Measurements from ENCODE around the gene LSM3. TPM values are rescaled to one million over a fixed set of nuclear protein-coding genes. Genes with fewer than 3 reads are reported as not detected.
A peak's percentile ranks its signal among the peaks of the same experiment; 100 is the strongest.

LSM3 gene
- total RNA-seq, 4 donors from 2014 or later = 10.0 to 14.1 (median 11.9) TPM

GRCh38 chr3:14245822-14246221, 67.2 kb downstream of the LSM3 start:
- H3K9me3 ChIP-seq = no peaks in the 10 kb centered on the region
- H3K27me3 ChIP-seq = no peaks in the 10 kb centered on the region
- no peak overlapping the region for H3K4me3 ChIP-seq
- TF ChIP-seq CTCF (IDR thresholded peaks at IDR 0.05) (no peak), POLR2A (IDR thresholded peaks at IDR 0.05) (no peak)
- H3K4me1 ChIP-seq = no peaks in the 10 kb centered on the region
- no peak overlapping the region for H3K27ac ChIP-seq
- no peak for DNase-seq
- intact Hi-C loops (cut with DNase I; ENCODE audit: low total_unique reads) = no loop called here
- H3K36me3 ChIP-seq = no peaks in the 10 kb centered on the region

- no peaks in the 10 kb centered on the region for H3K4me1 ChIP-seq
- TF ChIP-seq CTCF (IDR thresholded peaks at IDR 0.05) (no peak), POLR2A (IDR thresholded peaks at IDR 0.05) (no peak)
- intact Hi-C loops (cut with DNase I; ENCODE audit: low total_unique reads) = no loop called here
Measured at GRCh38 chr3:14246414-14246813, 67.8 kb downstream of the LSM3 start.

GRCh38 chr3:14248477-14248848, 69.8 kb downstream of the LSM3 start:
- DNase-seq = no peak
- H3K27ac ChIP-seq = peak overlapping the region in 1 of 2 donors; percentile 50
- intact Hi-C loops (cut with DNase I; ENCODE audit: low total_unique reads) = no loop called here
- H3K27me3 ChIP-seq = no peaks in the 10 kb centered on the region
- TF ChIP-seq POLR2A (IDR thresholded peaks at IDR 0.05) (no peak), CTCF (IDR thresholded peaks at IDR 0.05) (no peak)
- H3K36me3 ChIP-seq = no peaks in the 10 kb centered on the region
- H3K4me3 ChIP-seq = no peak overlapping the region
- H3K9me3 ChIP-seq = no peaks in the 10 kb centered on the region
- H3K4me1 ChIP-seq = no peaks in the 10 kb centered on the region

More at GRCh38 chr3:14246414-14246813, 67.8 kb downstream of the LSM3 start:
- Histone ChIP-seq H3K36me3 (no peaks in the 10 kb centered on the region), H3K9me3 (no peaks in the 10 kb centered on the region), H3K4me3 (no peak overlapping the region), H3K27me3 (no peaks in the 10 kb centered on the region), H3K27ac (no peak overlapping the region)
- DNase-seq = no peak

GRCh38 chr3:14248849-14249523, 70.4 kb downstream of the LSM3 start:
- Histone ChIP-seq H3K9me3 (no peaks in the 10 kb centered on the region), H3K4me1 (no peaks in the 10 kb centered on the region), H3K27ac (peak overlapping the region in 1 of 2 donors; percentile 50), H3K27me3 (no peaks in the 10 kb centered on the region), H3K36me3 (no peaks in the 10 kb centered on the region), H3K4me3 (no peak overlapping the region)
- DNase-seq = peak; percentile 42 to 72
- intact Hi-C loops (cut with DNase I; ENCODE audit: low total_unique reads) = no loop called here
- TF ChIP-seq POLR2A (IDR thresholded peaks at IDR 0.05) (no peak), CTCF (IDR thresholded peaks at IDR 0.05) (no peak)

Other genes with a start within 250 kb of the LSM3 start
- 10 to 100 TPM in 1 of 4 donors, 1 to 10 TPM in 3; 6.2 to 12.0 (median 7.8) TPM for gene CHCHD4, start 53.9 kb upstream of the LSM3 start, total RNA-seq
- 100 to 1,000 TPM in 2 of 4 donors, 10 to 100 TPM in 2; 93.5 to 114 (median 102) TPM for gene TMEM43, start 53.8 kb upstream of the LSM3 start, total RNA-seq
- 10 to 100 TPM; 15.3 to 85.8 (median 48.5) TPM for gene XPC, start 216 bp upstream of the LSM3 start, total RNA-seq
- gene SLC6A6, start 223.8 kb downstream of the LSM3 start, total RNA-seq = 10 to 100 TPM; 15.9 to 37.5 (median 18.0) TPM